OCI-M2 (cell line): ENCODE data around the gene DDIAS.
"Not testable (repeated sequence)": the region's sequence is repeated elsewhere in the genome, so short reads cannot be mapped to it uniquely, and the experiment has no call there.

Experiments used
- DNase-seq: peaks from one replicate; lab custom pipeline; 2025; ENCODE audit not compliant: unreplicated experiment; lab: John Stamatoyannopoulos, UW

The DDIAS gene

GRCh38 chr11:82920227-82920626 is 18.7 kb downstream of the DDIAS start:
- DNase-seq, result not testable (repeated sequence)

DNA sequence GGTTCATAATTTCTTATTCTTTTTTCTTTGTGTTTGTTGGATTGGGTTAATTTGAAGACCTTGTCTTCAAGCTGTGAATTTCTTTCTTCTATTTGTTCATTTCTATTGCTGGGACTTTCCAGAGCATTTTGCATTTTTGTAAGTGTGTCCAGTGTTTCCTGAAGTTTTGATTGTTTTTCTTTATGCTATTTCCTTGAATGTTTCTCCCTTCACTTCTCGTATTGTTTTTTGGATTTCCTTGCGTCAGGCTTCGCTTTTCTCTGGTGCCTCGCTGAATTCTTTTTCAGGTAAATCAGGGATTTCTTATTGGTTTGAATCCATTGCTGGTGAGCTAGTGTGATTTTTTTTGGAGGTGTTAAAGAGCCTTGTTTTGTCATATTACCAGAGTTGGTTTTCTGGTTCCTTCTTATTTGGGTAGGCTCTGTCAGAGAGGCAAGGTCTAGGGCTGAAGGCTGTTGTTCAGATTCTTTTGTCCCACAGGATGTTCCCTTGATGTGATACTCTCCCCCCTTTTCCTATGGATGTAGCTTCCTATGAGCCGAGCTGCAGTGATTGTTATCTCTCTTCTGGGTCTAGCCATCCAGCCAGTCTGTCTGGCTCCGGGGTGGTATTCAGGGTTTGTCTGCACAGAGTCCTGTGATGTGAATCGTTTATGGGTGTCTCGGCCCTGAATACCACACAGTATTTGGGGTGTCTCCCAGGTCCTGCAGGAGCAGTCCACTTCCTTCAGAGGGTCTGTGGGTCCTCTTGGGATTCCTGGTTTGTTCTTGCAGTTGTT is 21.0 kb downstream of the DDIAS start:
- not testable (repeated sequence) for DNase-seq

DNA sequence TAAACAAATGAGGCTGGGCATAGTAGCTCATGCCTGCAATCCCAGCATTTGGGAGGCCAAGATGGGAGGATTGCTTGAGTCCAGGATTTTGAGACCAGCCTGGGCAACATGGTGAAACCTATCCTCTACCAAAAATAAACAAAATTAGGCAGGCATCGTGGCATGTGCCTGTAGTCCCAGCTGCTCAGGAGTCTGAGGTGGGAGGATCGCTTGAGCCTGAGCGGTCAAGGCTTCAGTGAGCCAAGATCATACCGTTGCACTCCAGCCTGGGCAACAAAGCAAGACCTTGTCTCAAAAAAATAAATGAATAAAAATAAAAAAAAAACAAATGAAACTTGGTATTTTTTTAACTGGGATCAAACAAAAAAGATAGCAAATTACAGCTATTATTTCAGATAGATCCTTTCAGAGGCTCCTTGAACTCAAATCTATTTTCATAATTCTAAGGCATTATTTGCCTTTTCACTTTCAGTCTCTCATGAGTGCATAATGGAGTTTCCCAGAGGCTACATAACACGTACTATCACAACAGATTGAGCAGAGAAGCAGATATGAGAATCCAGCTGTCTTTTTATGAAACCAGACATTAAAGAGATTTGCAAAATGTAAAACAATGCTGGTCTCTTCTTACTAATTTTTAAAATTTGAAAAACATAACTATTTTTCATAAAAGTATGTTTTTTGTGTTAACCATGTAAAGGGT is 23.1 kb downstream of the DDIAS start:
- no peak for DNase-seq

DNA sequence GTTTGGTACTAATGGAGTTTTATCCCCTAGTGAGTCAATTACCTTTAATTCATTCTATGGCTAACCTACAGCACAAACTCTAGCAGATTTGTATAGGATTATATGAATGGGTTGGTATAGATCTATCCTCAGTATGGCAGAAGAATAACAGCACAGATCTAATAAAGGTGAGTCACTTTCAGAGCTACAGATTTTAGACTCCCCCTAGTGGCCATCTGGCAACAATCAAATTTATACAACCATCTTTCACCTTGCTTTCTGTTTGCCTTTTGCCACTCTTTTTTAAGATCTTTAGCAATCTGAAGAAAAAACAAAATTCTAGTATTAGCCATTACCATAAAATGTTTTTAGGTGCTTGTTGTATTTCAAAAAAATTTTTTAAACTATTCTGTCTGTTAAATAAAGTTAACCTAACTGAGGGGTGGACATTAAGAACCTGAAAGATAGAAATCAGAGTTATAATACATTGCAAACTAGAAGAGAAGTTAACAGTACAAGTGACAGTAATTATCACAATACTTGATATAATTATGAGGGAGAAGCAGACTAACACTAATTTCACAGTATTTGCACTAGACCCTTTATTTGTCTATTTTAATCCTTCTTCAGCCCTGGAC is 25.8 kb downstream of the DDIAS start:
- no peak for DNase-seq

DNA sequence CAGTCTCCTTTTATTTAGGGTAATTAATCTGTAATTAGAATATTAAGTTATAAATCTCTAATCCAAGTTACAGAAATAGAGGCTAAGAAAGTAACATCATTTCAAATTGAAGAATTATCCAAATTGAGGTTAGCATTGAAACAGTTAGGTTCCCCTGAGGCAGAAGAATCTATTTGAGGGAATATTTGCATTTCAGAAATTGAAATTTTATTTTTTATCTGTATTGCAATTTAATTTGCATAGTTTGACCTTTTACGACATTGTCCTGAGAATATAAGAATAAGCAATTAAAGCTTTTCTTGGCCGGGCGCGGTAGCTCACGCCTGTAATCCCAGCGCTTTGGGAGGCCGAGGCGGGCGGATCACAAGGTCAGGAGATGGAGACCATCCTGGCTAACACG is 27.6 kb downstream of the DDIAS start:
- no peak for DNase-seq

- no peak for DNase-seq
Observed at GRCh38 chr11:82930229-82930628, 28.7 kb downstream of the DDIAS start.

GRCh38 chr11:82930734-82931133 is 29.2 kb downstream of the DDIAS start:
- DNase-seq, result no peak

DNA sequence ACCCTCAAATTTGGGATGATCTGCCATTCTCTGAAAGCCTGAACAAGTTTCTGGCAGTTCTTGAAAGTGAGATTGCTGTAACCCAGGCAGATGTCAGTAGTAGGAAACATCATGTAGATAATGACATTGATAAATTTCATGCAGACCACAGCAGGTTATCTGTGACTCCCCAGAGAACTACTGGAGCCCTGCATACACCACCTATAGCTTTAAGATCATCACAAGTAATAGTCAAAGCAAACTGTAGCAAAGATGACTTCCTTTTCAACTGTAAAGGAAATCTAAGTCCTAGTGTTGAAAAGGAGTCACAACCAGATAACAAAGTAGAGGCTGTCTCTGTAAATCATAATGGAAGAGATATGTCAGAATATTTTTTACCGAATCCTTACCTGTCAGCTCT is 31.0 kb downstream of the DDIAS start:
- DNase-seq, result no peak

GRCh38 chr11:82936261-82936660 is 34.7 kb downstream of the DDIAS start:
- DNase-seq, result no peak

DNA sequence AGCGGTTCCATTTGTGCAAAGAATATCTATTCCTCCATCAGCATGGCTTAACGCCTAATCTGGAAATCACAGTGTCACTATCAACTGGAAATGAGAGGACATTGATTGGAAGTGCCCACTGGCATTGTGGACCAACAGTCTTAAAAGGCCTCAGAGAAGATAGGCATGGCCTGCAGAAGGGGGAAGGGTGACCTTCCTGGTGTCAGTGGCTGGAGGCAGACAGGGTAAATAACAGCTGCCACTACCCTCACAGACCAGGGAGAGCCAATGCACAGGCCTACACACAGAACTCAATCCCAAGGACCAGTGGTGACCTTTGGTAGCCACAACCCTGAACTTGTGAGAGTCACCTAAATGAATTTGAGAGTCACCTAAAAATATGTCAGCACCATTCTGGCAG is 36.0 kb downstream of the DDIAS start:
- no peak for DNase-seq

GRCh38 chr11:82939456-82939855 is 37.9 kb downstream of the DDIAS start:
- no peak for DNase-seq

DNA sequence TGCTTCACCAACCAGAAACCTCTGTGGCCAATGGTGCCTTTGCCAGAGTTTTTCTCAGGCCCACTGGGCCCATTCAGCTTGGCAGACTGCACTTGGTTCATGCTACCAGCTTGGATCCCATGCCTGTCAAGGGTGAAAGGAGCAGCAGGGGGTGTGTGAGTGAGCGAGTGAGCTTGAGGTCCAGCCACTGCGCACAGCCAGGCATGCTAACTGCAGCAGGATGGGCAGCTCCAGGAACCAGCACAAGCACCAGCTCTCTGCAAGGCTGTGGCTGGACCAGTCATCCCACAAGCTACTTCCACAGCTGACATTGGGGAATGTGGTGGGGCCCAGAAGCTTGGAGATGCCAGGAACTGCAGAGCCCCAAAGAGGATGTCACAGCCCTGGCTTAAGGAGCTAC is 40.8 kb downstream of the DDIAS start:
- DNase-seq, result no peak

- not testable (repeated sequence) for DNase-seq
Observed at GRCh38 chr11:82943430-82943829, 41.9 kb downstream of the DDIAS start.

DNA sequence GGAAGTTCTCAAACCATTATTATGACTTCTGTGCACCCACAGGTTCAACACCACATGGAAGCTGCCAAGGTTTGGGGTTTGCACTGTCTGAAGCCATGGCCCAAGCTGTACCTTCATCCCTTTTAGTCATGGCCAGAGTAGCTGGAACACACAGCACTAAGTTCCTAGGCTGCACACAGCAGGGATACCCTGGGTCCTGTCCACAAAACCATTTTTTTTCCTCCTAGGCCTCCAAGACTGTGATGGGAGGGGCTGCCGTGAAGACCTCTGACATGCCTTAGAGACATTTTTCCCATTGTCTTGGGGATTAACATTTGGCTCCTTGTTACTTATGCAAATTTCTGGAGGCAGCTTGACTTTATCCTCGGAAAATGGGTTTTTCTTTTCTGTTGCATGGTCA is 42.7 kb downstream of the DDIAS start:
- no peak for DNase-seq

GRCh38 chr11:82945041-82945440 is 43.5 kb downstream of the DDIAS start:
- not testable (repeated sequence) for DNase-seq

DNA sequence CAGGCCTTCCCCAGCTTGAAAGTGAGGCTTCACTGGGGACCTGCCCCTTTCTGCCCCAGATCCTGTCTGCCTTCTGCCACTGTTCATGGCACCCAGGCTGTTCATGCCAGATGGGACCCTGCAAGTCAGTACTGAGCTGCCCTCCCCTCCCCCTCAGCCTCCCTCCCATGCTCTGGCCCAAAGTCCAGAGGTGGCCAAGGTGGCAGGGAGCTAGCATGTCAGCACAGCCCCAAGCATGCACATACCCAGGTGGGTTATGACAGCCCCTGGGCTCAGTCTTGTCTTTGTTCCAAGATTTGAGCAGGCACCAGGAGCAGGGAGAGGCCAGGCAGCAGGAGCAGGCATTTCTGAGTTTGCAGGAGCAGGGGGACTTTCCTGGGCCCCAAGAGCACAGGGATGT is 44.1 kb downstream of the DDIAS start:
- no peak for DNase-seq

DNA sequence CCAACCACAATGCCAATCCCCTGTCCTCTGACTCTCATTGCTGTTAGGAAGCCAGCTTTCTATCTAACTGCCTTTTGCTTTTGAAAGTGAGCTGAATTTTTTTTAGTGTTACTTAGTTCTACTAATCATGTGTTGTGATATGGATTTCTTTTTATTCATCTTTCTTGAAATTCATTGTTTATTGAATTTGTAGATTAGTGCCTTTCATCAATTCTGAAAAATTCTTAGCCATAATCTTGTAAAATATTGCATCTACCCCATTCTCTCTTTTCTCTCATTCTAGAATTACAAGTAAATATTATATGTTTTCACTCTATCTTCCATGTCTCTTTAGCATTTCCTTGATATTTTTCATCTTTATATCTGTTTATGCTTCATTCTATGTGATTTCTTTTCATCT is 47.8 kb downstream of the DDIAS start:
- DNase-seq, result no peak

GRCh38 chr11:82950502-82950901 is 49.0 kb downstream of the DDIAS start:
- DNase-seq, result not testable (repeated sequence)

DNA sequence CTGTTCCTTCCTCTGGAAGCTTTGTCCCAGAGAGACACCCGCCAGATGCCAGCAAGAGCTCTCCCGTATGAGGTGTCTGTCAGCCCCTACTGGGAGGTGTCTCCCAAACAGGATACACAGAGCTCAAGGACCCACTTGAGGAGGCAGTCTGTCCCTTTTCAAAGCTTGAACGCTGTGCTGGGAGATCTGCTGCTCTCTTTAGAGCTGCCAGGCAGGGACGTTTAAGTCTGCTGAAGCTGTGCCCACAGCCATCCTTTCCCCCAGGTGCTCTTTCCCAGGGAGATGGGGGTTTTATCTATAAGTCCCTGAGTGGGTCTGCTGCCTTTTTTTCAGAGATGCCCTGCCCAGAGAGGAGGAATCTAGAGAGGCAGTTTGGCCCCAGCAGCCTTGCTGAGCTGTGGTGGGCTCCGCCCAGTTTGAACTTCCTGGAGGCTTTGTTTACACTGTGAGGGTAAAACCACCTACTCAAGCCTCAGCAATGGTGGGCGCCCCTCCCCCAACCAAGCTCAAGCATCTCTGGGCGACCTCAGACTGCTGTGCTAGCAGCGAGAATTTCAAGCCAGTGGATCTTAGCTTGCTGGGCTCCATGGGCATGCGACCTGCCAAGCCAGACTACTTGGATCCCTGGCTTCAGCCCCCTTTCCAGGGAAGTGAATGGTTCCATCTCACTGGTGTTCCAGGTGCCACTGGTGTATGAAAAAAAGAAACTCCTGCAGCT is 54.4 kb downstream of the DDIAS start:
- DNase-seq, result not testable (repeated sequence)

GRCh38 chr11:82959987-82960778 is 58.6 kb downstream of the DDIAS start:
- DNase-seq, result no peak

DNA sequence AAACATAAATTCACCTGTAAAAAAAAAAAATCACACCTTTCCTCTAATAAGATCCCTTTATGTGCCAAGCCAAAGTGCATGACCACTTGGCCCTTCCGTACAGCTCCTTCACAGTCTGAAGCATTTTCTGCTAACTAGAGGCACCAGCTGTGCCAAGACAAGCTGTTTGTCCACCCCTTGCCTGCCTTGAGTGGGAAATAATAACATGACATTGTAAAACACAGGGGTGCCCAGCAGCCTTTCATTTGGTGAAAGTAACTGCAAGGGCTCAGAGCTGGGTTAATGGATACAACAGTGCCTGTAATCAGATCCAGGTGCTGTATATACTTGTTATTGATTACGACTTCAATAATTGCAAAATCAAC is 59.2 kb downstream of the DDIAS start:
- DNase-seq, result no peak
